Measurements from ENCODE around the gene SLC34A3.

Gene SLC34A3

GRCh38 chr9:137278721-137279711 lies 48.3 kb downstream of the SLC34A3 start:
- peak overlapping the region; percentile 87 for H3K4me3 ChIP-seq (ENCODE audit: control insufficient read depth, low read depth, low read length)
- no peak for TF ChIP-seq CTCF (IDR thresholded peaks at IDR 0.05; ENCODE audit: control insufficient read depth, insufficient read depth, low read depth, low read length, missing control alignments)
- no peak for DNase-seq (ENCODE audit: low read depth)

- TF ChIP-seq CTCF (IDR thresholded peaks at IDR 0.05; ENCODE audit: control insufficient read depth, insufficient read depth, low read depth, low read length, missing control alignments) = no peak
- DNase-seq (ENCODE audit: low read depth) = no peak
- H3K4me3 ChIP-seq (ENCODE audit: control insufficient read depth, low read depth, low read length) = no peak overlapping the region
Observed at GRCh38 chr9:137279741-137280473, 49.2 kb downstream of the SLC34A3 start.

- TF ChIP-seq CTCF (IDR thresholded peaks at IDR 0.05; ENCODE audit: control insufficient read depth, insufficient read depth, low read depth, low read length, missing control alignments) = no peak
- no peak overlapping the region for H3K4me3 ChIP-seq (ENCODE audit: control insufficient read depth, low read depth, low read length)
- DNase-seq (ENCODE audit: low read depth) = no peak
Observed at GRCh38 chr9:137280474-137281344, 50.0 kb downstream of the SLC34A3 start.

GRCh38 chr9:137281345-137282116 lies 50.8 kb downstream of the SLC34A3 start:
- no peak for TF ChIP-seq CTCF (IDR thresholded peaks at IDR 0.05; ENCODE audit: control insufficient read depth, insufficient read depth, low read depth, low read length, missing control alignments)
- H3K4me3 ChIP-seq (ENCODE audit: control insufficient read depth, low read depth, low read length) = no peak overlapping the region
- DNase-seq (ENCODE audit: low read depth) = no peak

All from AG09309 (cell line).